Mesothelial cell of epicardium (in vitro differentiated cells): ENCODE measurements around the gene DNAL1. TPM values are rescaled to one million over a fixed set of nuclear protein-coding genes. Genes with fewer than 3 reads are reported as not detected.
A peak's percentile ranks its signal among the peaks of the same experiment; 100 is the strongest.
"Not testable (repeated sequence)": the region's sequence is repeated elsewhere in the genome, so short reads cannot be mapped to it uniquely, and the experiment has no call there.

ENCODE experiments used
- DNase-seq, 2 experiments: peaks; one replicate each; pipeline ENCODE4 v3.0.0; 2021; ENCODE audit warnings: low spot score in 2 of 2; ENCODE audit not compliant: unreplicated experiment in 2 of 2
- H3K27ac Mint-ChIP-seq: 2 replicates; pipeline ENCODE4 v1.8.0; 2021; ENCODE audit warnings: mixed read lengths
- H3K27me3 Mint-ChIP-seq: 2 replicates; pipeline ENCODE4 v1.8.0; 2021; ENCODE audit warnings: low read depth, mixed read lengths
- H3K36me3 Mint-ChIP-seq: 2 replicates; pipeline ENCODE4 v1.8.0; 2021; ENCODE audit warnings: mixed read lengths
- H3K4me1 Mint-ChIP-seq: 2 replicates; pipeline ENCODE4 v1.8.0; 2021; ENCODE audit warnings: mixed read lengths
- H3K4me3 Mint-ChIP-seq: 2 replicates; pipeline ENCODE4 v1.8.0; 2021; ENCODE audit warnings: mild to moderate bottlenecking, moderate library complexity, mixed read lengths
- H3K9me3 Mint-ChIP-seq: 2 replicates; pipeline ENCODE4 v1.8.0; 2021; ENCODE audit warnings: mixed read lengths
- total RNA-seq: library from RNA; stranded (reverse); gene quantifications from 3 replicates; pipeline ENCODE4 v1.2.1, GENCODE V29; 2021
- TF ChIP-seq, protein P1 (sequence below): fragments of 200-600 bp; sonication (generic); IDR thresholded peaks from one replicate; pipeline ENCODE4 v1.5.0; 2021; ENCODE audit warnings: antibody characterized with exemption; ENCODE audit not compliant: unreplicated experiment

DNAL1 gene
- total RNA-seq, 1 donor from 2014 or later = 13.8 TPM

DNA sequence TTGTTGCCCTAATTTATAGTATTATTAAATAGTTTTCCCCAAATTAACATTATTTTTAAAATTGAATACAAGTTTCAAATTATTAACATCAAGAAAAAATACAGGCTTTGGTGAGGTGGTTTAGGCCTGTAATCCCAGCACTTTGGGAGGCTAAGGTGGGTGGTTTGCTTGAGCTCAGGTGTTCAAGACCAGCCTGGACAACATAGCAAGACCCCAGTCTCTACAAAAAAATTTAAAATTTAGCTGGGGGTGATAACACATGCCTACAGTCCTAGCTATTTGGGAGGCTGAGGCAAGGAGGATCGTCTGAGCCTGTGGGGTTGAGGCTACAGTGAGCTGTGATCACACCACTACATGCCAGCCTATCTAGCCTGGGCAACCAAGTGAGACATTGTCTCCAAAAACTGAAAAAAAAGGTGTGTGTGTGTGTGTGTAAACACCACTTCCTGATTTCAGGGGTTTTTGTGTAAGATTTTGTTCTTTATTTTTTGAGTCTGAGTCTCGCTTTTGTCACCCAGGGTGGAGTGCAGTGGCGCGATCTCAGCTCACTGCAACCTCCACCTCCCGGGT is 3.9 kb upstream of the DNAL1 start:
- Mint-ChIP-seq H3K27ac (no peak overlapping the region), H3K36me3 (no peaks in the 10 kb centered on the region), H3K9me3 (no peaks in the 10 kb centered on the region), H3K27me3 (peaks cover 2% of the 10 kb centered on the region), H3K4me3 (no peak overlapping the region), H3K4me1 (peaks cover 13% of the 10 kb centered on the region)
- DNase-seq = no peak
- TF ChIP-seq, protein P1, sequence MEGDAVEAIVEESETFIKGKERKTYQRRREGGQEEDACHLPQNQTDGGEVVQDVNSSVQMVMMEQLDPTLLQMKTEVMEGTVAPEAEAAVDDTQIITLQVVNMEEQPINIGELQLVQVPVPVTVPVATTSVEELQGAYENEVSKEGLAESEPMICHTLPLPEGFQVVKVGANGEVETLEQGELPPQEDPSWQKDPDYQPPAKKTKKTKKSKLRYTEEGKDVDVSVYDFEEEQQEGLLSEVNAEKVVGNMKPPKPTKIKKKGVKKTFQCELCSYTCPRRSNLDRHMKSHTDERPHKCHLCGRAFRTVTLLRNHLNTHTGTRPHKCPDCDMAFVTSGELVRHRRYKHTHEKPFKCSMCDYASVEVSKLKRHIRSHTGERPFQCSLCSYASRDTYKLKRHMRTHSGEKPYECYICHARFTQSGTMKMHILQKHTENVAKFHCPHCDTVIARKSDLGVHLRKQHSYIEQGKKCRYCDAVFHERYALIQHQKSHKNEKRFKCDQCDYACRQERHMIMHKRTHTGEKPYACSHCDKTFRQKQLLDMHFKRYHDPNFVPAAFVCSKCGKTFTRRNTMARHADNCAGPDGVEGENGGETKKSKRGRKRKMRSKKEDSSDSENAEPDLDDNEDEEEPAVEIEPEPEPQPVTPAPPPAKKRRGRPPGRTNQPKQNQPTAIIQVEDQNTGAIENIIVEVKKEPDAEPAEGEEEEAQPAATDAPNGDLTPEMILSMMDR = no peak

DNA sequence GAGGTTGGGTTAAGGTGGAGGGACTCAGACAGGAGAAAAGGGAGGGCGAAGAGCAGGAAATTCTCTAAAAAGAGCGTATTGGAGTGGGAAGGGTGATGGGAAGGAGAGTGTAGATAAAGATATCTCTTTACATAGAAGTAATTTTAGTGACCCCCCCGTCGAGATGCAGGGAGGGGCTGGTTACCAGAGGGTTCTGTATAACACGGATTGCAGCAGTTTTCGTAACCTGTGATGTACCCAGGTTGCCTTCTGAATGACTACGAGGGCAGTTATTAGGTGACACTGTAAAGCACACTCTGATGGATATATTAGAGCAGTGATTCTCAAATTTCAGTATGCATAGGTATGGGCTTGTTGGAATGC is 443 bp downstream of the DNAL1 start:
- DNase-seq = no peak
- Mint-ChIP-seq H3K9me3 (no peaks in the 10 kb centered on the region), H3K4me3 (peak overlapping the region; percentile 89), H3K27me3 (no peaks in the 10 kb centered on the region), H3K27ac (peak overlapping the region; percentile 95), H3K36me3 (peaks cover 1% of the 10 kb centered on the region), H3K4me1 (peaks cover 13% of the 10 kb centered on the region)
- TF ChIP-seq, protein P1 = no peak

DNA sequence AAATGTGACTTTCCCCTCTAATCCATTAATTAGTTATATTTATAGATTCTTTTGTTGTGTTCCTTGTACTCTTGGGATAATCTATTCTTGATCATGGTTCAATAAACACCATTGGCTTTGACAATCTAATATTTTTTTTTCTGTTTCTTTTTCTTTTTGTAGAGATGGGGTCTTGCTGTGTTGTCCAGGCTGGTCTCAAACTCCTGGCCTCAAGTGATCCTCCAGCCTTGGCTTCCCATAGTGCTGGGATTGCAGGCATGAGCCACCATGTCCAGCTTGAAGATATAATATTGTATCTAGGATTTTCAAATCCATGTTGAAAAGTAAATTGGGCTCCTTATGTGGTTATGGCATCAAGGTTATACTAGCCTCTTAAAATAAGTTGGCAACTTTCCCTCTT is 6.2 kb downstream of the DNAL1 start:
- no peak for DNase-seq
- Mint-ChIP-seq H3K4me3 (no peak overlapping the region), H3K27ac (no peak overlapping the region), H3K27me3 (no peaks in the 10 kb centered on the region), H3K4me1 (no peaks in the 10 kb centered on the region), H3K36me3 (peaks cover 18% of the 10 kb centered on the region), H3K9me3 (no peaks in the 10 kb centered on the region)
- TF ChIP-seq, protein P1 = no peak

DNA sequence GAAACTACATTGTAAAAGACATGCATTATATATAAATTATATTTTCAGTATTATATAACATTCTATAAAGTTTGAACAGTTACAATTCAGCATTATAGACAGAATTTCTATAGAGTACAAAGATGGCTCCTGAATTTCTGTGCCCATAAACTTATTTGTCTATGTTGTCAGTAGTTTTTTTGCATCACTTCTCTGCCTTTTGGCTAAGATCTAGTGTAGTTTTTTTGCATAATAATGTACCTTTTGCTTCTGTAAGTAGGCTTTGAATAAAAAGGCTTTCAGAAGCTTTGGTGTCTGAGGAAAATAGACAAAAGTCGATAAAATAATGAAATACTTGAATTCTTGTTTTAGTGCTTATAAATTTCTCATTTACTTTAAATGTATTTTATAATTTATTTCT is 11.1 kb downstream of the DNAL1 start:
- H3K36me3 Mint-ChIP-seq = peaks cover 22% of the 10 kb centered on the region
- no peaks in the 10 kb centered on the region for H3K9me3 Mint-ChIP-seq
- no peaks in the 10 kb centered on the region for H3K4me1 Mint-ChIP-seq
- TF ChIP-seq, protein P1 = no peak
- DNase-seq = no peak
- H3K27ac Mint-ChIP-seq = no peak overlapping the region
- no peak overlapping the region for H3K4me3 Mint-ChIP-seq
- no peaks in the 10 kb centered on the region for H3K27me3 Mint-ChIP-seq

DNA sequence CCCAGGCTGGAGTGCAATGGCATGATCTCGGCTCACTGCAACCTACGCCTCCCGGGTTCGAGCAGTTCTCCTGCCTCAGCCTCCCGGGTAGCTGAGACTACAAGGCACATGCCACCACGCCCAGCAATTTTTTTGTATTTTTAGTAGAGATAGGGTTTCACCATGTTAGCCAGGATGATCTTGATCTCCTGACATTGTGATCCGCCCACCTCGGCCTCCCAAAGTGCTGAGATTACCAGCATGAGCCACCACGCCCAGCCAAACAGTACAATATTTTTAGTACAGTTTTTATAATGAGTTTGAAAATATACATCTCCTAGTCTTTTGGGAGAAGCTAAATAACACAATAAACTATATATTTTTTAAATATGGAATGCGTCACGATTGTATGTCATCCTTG is 14.4 kb downstream of the DNAL1 start:
- not testable (repeated sequence) for H3K4me3 Mint-ChIP-seq, H3K27me3 Mint-ChIP-seq, H3K27ac Mint-ChIP-seq, DNase-seq, H3K4me1 Mint-ChIP-seq, H3K9me3 Mint-ChIP-seq
- H3K36me3 Mint-ChIP-seq = peaks cover 14% of the 10 kb centered on the region

DNA sequence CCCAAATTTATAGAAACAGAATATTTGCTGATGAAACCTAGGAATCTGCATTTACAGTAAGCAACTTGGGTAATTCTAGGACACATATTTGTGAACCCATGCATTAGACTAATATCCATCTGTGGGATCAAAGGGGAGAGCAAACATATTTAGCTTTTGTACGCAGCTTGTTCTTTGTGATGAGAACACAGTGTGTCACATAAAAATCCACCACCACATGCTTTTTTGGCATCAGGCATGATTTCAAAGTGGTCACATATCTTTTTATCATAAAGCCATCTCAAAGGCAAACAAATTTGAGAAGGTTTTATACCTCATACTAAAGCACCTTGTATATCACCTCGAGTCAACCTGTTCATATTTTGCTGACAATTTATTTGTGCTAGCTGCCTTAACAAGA is 15.7 kb downstream of the DNAL1 start:
- peaks cover 14% of the 10 kb centered on the region for H3K36me3 Mint-ChIP-seq
- no peak for DNase-seq
- peaks cover 7% of the 10 kb centered on the region for H3K9me3 Mint-ChIP-seq
- H3K4me1 Mint-ChIP-seq = peaks cover 6% of the 10 kb centered on the region
- no peak overlapping the region for H3K4me3 Mint-ChIP-seq
- H3K27ac Mint-ChIP-seq = no peak overlapping the region
- TF ChIP-seq, protein P1 = no peak
- no peaks in the 10 kb centered on the region for H3K27me3 Mint-ChIP-seq
